Heart left ventricle (tissue), 16 donors: ENCODE data around the gene SLC12A3. TPM values are rescaled to one million over a fixed set of nuclear protein-coding genes. Genes with fewer than 3 reads are reported as not detected.

Source experiments
- ATAC-seq, 4 donors: fragments of 200-7000 bp; cut with Tn5 transposase; one replicate each; pipeline ENCODE4 v1.9.1; 2020 to 2022; ENCODE audit warnings: moderate library complexity in 4 of 4, mild to moderate bottlenecking in 3 of 4, moderate number of reproducible peaks in 1 of 4
- DNase-seq, 5 donors: peaks; one replicate each; pipeline ENCODE4 v3.0.0-alpha.2; 2020
- H3K27ac ChIP-seq, 12 donors: fragments of 200-600 bp; sonication (generic) in 4 of 12; one replicate each; pipeline versions ENCODE4 v1.5.0 to v1.8.0; 2016 to 2022; ENCODE audit warnings: mild to moderate bottlenecking in 2 of 12
- H3K27me3 ChIP-seq, 9 donors: fragments of 200-600 bp; sonication (generic) in 2 of 9; one replicate each; pipeline versions ENCODE4 v1.5.1 to v1.8.0; 2016 to 2022; ENCODE audit warnings: mild to moderate bottlenecking in 3 of 9
- H3K36me3 ChIP-seq, 9 donors: fragments of 200-600 bp; sonication (generic) in 2 of 9; one replicate each; pipeline versions ENCODE4 v1.5.0 to v1.8.0; 2018 to 2022; ENCODE audit warnings: mild to moderate bottlenecking in 2 of 9
- H3K4me1 ChIP-seq, 12 donors: fragments of 200-600 bp; sonication (generic) in 4 of 12; one replicate each; pipeline versions ENCODE4 v1.5.0 to v1.8.0; 2016 to 2022; ENCODE audit warnings: mild to moderate bottlenecking in 3 of 12
- H3K4me3 ChIP-seq, 12 donors: fragments of 200-600 bp; sonication (generic) in 4 of 12; one replicate each; pipeline versions ENCODE4 v1.5.0 to v1.8.0; 2017 to 2022; ENCODE audit warnings: mild to moderate bottlenecking in 9 of 12, moderate library complexity in 4 of 12
- H3K9me3 ChIP-seq, 12 donors: fragments of 200-600 bp; sonication (generic) in 4 of 12; one replicate each; pipeline versions ENCODE4 v1.5.0 to v1.8.0; 2016 to 2022; ENCODE audit warnings: mild to moderate bottlenecking in 1 of 12
- POLR2A ChIP-seq, 2 donors: fragments of 450-650 bp; IDR thresholded peaks; one replicate each; pipeline ENCODE4 v1.6.1; 2017; ENCODE audit warnings: antibody characterized with exemption in 2 of 2, mild to moderate bottlenecking in 2 of 2, moderate library complexity in 2 of 2
- WGBS, 4 donors: extraction: QIAGEN DNeasy Blood & Tissue Kit in 2 of 4; methylation state at CpG; one replicate each; pipeline versions ENCODE4 v1.1.5 to v1.1.7; 2013 to 2018; 5-methylcytosine and 5-hydroxymethylcytosine counted together
- intact Hi-C, 10 donors: fragments of 100-400 bp; cut with DNase I; formaldehyde crosslinking; loops; one replicate each; pipeline versions ENCODE4 v1.11.1 to v1.14.2; 2022
- polyA plus RNA-seq, 2 donors: library from polyadenylated mRNA; stranded (reverse); fragments of 200-250 nt; gene quantifications; one replicate each; pipeline ENCODE4 v1.2.3, GENCODE V29; 2013
- total RNA-seq, 9 donors: library from RNA; depleted of rRNA in 2 of 9; stranded (reverse); fragments of >200 nt in 2 of 9; fragmentation: NEBNext Ultra II Directional in 3 of 9; extraction: Animal tissue kit (Norgen Biotek cat#: 25700) in 3 of 9; gene quantifications; one replicate each; pipeline versions ENCODE4 v1.1.0 to v1.2.4, GENCODE V29; 2016 to 2023
- TF ChIP-seq, protein P1 (sequence below), 12 donors: fragments of 200-600 bp; sonication (generic) in 4 of 12; IDR thresholded peaks; one replicate each; pipeline versions ENCODE4 v1.5.0 to v1.8.0; 2018 to 2022; ENCODE audit warnings: antibody characterized with exemption in 12 of 12, mild to moderate bottlenecking in 5 of 12
- donor health status: ischemic (EF 13 %, LVEDD 7.1; RV severe dilation, severe dysfunction).
- donor health status: healthy with polysubstance abuse.
- donor health status: DM: no; HTN: yes; CAD: no.
- donor health status: DM: no; HTN: no; CAD: no.
- donor health status: ischemic (EF 25% LVEDD 6.9; RV normal size, moderate dysfunction).
- donor health status: ischemic (EF 25% LVEDD 5.7; RV mildly dilated, moderate dysfunction).
- donor health status: healthy.
- donor health status: DM: yes; HTN: yes; CAD: no.
- donor health status: ischemic (EF 35%, LVEDD 5.7; RV mildly dilated, moderate dysfunction).
- donor health status: nonischemic (EF 11% LVEDD 7.7; RV severe dilation, severe dysfunction).
- donor health status: DM: yes; HTN: yes; CAD: no.
- donor health status: PGD.
- donor health status: ischemic (EF 29% LVEDD 5.4; RV normal size, mild dysfunction).
- donor health status: nonischemic (EF 23%, LVEDD 6.1; RV moderate dilation, normal function).

Gene SLC12A3
- total and polyA plus RNA-seq, 11 donors, result 0.08 TPM; not detected in 10

GRCh38 chr16:56879276-56879675, 14.3 kb downstream of the SLC12A3 start:
- no peak for DNase-seq
- no peaks in the 10 kb centered on the region for H3K27me3 ChIP-seq
- ATAC-seq, result no peak
- no peak overlapping the region for H3K27ac ChIP-seq
- 81 to 95% (median 90%) methylated on average over 6 to 9 of the region's 9 CpGs for WGBS, 4 donors
- H3K4me3 ChIP-seq, result no peak overlapping the region
- intact Hi-C loops, result no loop called here
- H3K36me3 ChIP-seq, result no peaks in the 10 kb centered on the region
- no peak for TF ChIP-seq POLR2A (IDR thresholded peaks at IDR 0.05)
- TF ChIP-seq, protein P1, sequence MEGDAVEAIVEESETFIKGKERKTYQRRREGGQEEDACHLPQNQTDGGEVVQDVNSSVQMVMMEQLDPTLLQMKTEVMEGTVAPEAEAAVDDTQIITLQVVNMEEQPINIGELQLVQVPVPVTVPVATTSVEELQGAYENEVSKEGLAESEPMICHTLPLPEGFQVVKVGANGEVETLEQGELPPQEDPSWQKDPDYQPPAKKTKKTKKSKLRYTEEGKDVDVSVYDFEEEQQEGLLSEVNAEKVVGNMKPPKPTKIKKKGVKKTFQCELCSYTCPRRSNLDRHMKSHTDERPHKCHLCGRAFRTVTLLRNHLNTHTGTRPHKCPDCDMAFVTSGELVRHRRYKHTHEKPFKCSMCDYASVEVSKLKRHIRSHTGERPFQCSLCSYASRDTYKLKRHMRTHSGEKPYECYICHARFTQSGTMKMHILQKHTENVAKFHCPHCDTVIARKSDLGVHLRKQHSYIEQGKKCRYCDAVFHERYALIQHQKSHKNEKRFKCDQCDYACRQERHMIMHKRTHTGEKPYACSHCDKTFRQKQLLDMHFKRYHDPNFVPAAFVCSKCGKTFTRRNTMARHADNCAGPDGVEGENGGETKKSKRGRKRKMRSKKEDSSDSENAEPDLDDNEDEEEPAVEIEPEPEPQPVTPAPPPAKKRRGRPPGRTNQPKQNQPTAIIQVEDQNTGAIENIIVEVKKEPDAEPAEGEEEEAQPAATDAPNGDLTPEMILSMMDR (IDR thresholded peaks at IDR 0.05), result no peak
- no peaks in the 10 kb centered on the region for H3K4me1 ChIP-seq
- H3K9me3 ChIP-seq, result no peaks in the 10 kb centered on the region

- 84 to 93% (median 89%) methylated on average over 9 to 12 of the region's 12 CpGs for WGBS, 4 donors
- DNase-seq (no peak), ATAC-seq (no peak)
- TF ChIP-seq POLR2A (IDR thresholded peaks at IDR 0.05), result no peak
- TF ChIP-seq, protein P1 (IDR thresholded peaks at IDR 0.05), result no peak
- intact Hi-C loops, result no loop called here
- Histone ChIP-seq H3K9me3 (no peaks in the 10 kb centered on the region), H3K4me3 (no peak overlapping the region), H3K27me3 (no peaks in the 10 kb centered on the region), H3K36me3 (no peaks in the 10 kb centered on the region), H3K4me1 (no peaks in the 10 kb centered on the region), H3K27ac (no peak overlapping the region)
Observed at GRCh38 chr16:56880176-56880575, 15.2 kb downstream of the SLC12A3 start.

GRCh38 chr16:56880685-56881084, 15.7 kb downstream of the SLC12A3 start:
- no peak overlapping the region for H3K4me3 ChIP-seq
- H3K36me3 ChIP-seq, result no peaks in the 10 kb centered on the region
- H3K4me1 ChIP-seq, result no peaks in the 10 kb centered on the region
- H3K27me3 ChIP-seq, result no peaks in the 10 kb centered on the region
- intact Hi-C loops, result no loop called here
- TF ChIP-seq POLR2A (IDR thresholded peaks at IDR 0.05), result no peak
- TF ChIP-seq, protein P1 (IDR thresholded peaks at IDR 0.05), result no peak
- no peak overlapping the region for H3K27ac ChIP-seq
- no peak for ATAC-seq
- WGBS, 4 donors, result 87 to 95% (median 92%) methylated on average over 4 of the region's 4 CpGs
- no peak for DNase-seq
- no peaks in the 10 kb centered on the region for H3K9me3 ChIP-seq

GRCh38 chr16:56882077-56882800, 17.2 kb downstream of the SLC12A3 start:
- TF ChIP-seq POLR2A (IDR thresholded peaks at IDR 0.05), result no peak
- TF ChIP-seq, protein P1 (IDR thresholded peaks at IDR 0.05), result no peak
- Histone ChIP-seq H3K27me3 (no peaks in the 10 kb centered on the region), H3K36me3 (no peaks in the 10 kb centered on the region), H3K4me3 (no peak overlapping the region), H3K9me3 (no peaks in the 10 kb centered on the region), H3K27ac (no peak overlapping the region), H3K4me1 (no peaks in the 10 kb centered on the region)
- intact Hi-C loops, result no loop called here
- 82 to 86% (median 83%) methylated on average over 8 of the region's 8 CpGs for WGBS, 4 donors
- DNase-seq, result no peak
- ATAC-seq, result no peak
